HepG2 (cell line): ENCODE data around the gene CDRT4. TPM values are rescaled to one million over a fixed set of nuclear protein-coding genes. Genes with fewer than 3 reads are reported as not detected.

ENCODE experiments used
- ATAC-seq: fragments of 200-7000 bp; cut with Tn5 transposase; 3 replicates; pipeline ENCODE4 v1.9.1; 2020; ENCODE audit warnings: mild to moderate bottlenecking, moderate library complexity
- BruUV-seq: library from RNA; stranded (reverse); fragments of 400-500 nt; replicated peaks from 2 replicates; lab custom pipeline; 2021; lab: Mats Ljungman, UMichigan
- CTCF ChIA-PET: fragments of 300-600 bp; formaldehyde crosslinking; extraction: SDS; loops from one replicate; lab custom pipeline; 2021; ENCODE audit warnings: low total read pairs, inconsistent platforms, low intra/inter-chr PET ratio; lab: Yijun Ruan, JAX
- POLR2A ChIA-PET: fragments of 350-600 bp; sonication (Branson Sonifier 250); formaldehyde crosslinking; loops from one replicate; lab custom pipeline; 2020; ENCODE audit warnings: antibody characterized with exemption, inconsistent platforms; lab: Yijun Ruan, JAX
- DNase-seq: peaks from one replicate; pipeline ENCODE4 v3.0.0-alpha.2; 2015; ENCODE audit warnings: low spot score
- FAIRE-seq: peaks from 3 replicates; lab custom pipeline; 2011; peaks lifted over from hg19 to GRCh38; lab: Jason Lieb, UNC
- H2AFZ ChIP-seq: one replicate; pipeline ENCODE4 v1.6.1; 2011; ENCODE audit warnings: low read length, inconsistent platforms
- H3K27ac ChIP-seq: fragments of 300-600 bp; 3 replicates; pipeline ENCODE4 v1.8.0; 2011; ENCODE audit warnings: mixed run types, mild to moderate bottlenecking, mixed read lengths, low read length, inconsistent platforms; ENCODE audit not compliant: insufficient read depth; ENCODE audit errors: extremely low read length
- H3K27me3 ChIP-seq, 2 experiments: fragments of 200-600 bp in 1 of 2; 2 replicates in 1 of 2; 3 replicates in 1 of 2; pipeline versions ENCODE4 v1.6.0 to v1.8.0; 2011; ENCODE audit warnings: low read length in 2 of 2, mild to moderate bottlenecking in 2 of 2, moderate library complexity in 2 of 2, inconsistent platforms in 1 of 2; ENCODE audit not compliant: insufficient read depth in 2 of 2, control insufficient read depth in 1 of 2
- H3K36me3 ChIP-seq, 2 experiments: fragments of 200-600 bp in 1 of 2; replicated peaks in 1 of 2; 2 replicates in 1 of 2; 3 replicates in 1 of 2; pipeline versions ENCODE4 v1.5.1 to v1.8.0; 2011; ENCODE audit warnings: low read length in 2 of 2, inconsistent platforms in 1 of 2; ENCODE audit not compliant: insufficient read depth in 2 of 2, control insufficient read depth in 1 of 2
- H3K4me1 ChIP-seq: 2 replicates; pipeline ENCODE4 v1.5.1; 2012; ENCODE audit warnings: low read length, inconsistent platforms; ENCODE audit not compliant: insufficient read depth
- H3K4me2 ChIP-seq: 2 replicates; pipeline ENCODE4 v1.6.0; 2011; ENCODE audit warnings: low read depth, low read length, inconsistent platforms
- H3K4me3 ChIP-seq, 3 experiments: fragments of 200-600 bp in 1 of 3; sonication (generic), shearing (Covaris generic) in 1 of 3; replicated peaks in 1 of 3; 2 replicates each; pipeline ENCODE4 v1.5.1; 2011 to 2016; ENCODE audit warnings: low read length in 3 of 3, inconsistent platforms in 2 of 3, low read depth in 2 of 3, mild to moderate bottlenecking in 2 of 3, control low read depth in 1 of 3, mixed read lengths in 1 of 3; ENCODE audit not compliant: insufficient read depth in 1 of 3
- H3K79me2 ChIP-seq: one replicate; pipeline ENCODE4 v1.6.1; 2011; ENCODE audit warnings: low read length, inconsistent platforms; ENCODE audit not compliant: insufficient read depth
- H3K9ac ChIP-seq: 2 replicates; pipeline ENCODE4 v1.6.0; 2011; ENCODE audit warnings: mild to moderate bottlenecking, low read depth, low read length, inconsistent platforms; ENCODE audit not compliant: insufficient read depth
- H3K9me3 ChIP-seq: 2 replicates; pipeline ENCODE4 v1.5.1; 2012; ENCODE audit warnings: mild to moderate bottlenecking, low read length
- H4K20me1 ChIP-seq: 2 replicates; pipeline ENCODE4 v1.6.0; 2011; ENCODE audit warnings: inconsistent platforms, mild to moderate bottlenecking, low read length, moderate library complexity; ENCODE audit not compliant: insufficient read depth
- AGO1 ChIP-seq: fragments of 200-400 bp; formaldehyde crosslinking; IDR thresholded peaks from 2 replicates; pipeline ENCODE4 v1.6.1; 2017; ENCODE audit warnings: mild to moderate bottlenecking, low read depth, low read length, moderate library complexity; ENCODE audit not compliant: poor library complexity, severe bottlenecking
- CHCHD3 ChIP-seq: sonication (generic); formaldehyde crosslinking; IDR thresholded peaks from 2 replicates; pipeline ENCODE4 v1.8.0; 2022; ENCODE audit warnings: mild to moderate bottlenecking, missing genetic modification reagents, moderate library complexity
- GABPB1 ChIP-seq: IDR thresholded peaks from 2 replicates; pipeline ENCODE4 v1.6.1; 2016; ENCODE audit warnings: mild to moderate bottlenecking, missing genetic modification reagents, moderate library complexity, missing compliant biosample characterization
- HMG20B ChIP-seq: conservative IDR thresholded peaks from 2 replicates; pipeline ENCODE4 v1.6.1; 2016; ENCODE audit warnings: missing genetic modification reagents, missing compliant biosample characterization
- MBD4 ChIP-seq: IDR thresholded peaks from 2 replicates; pipeline ENCODE4 v1.6.1; 2012; ENCODE audit warnings: low read length, inconsistent platforms, borderline replicate concordance
- MXD4 ChIP-seq: IDR thresholded peaks from 2 replicates; pipeline ENCODE4 v1.6.1; 2016; ENCODE audit warnings: mild to moderate bottlenecking, missing biosample characterization, missing genetic modification reagents
- PHF21A ChIP-seq: sonication (generic); formaldehyde crosslinking; IDR thresholded peaks from 2 replicates; pipeline ENCODE4 v1.5.0; 2020; ENCODE audit warnings: mild to moderate bottlenecking, missing genetic modification reagents
- POLR2AphosphoS2 ChIP-seq: IDR thresholded peaks from 2 replicates; pipeline ENCODE4 v1.6.1; 2011; ENCODE audit warnings: low read depth, low read length, improper control_type of control experiment
- RELA ChIP-seq: sonication (generic); formaldehyde crosslinking; IDR thresholded peaks from 2 replicates; pipeline ENCODE4 v1.4.0; 2020; ENCODE audit warnings: missing genetic modification reagents
- SETDB1 ChIP-seq: sonication (generic); formaldehyde crosslinking; IDR thresholded peaks from 2 replicates; pipeline ENCODE4 v1.5.1; 2020; ENCODE audit warnings: missing genetic modification reagents, mild to moderate bottlenecking, borderline replicate concordance
- SMARCE1 ChIP-seq: fragments of 450-650 bp; IDR thresholded peaks from 2 replicates; pipeline ENCODE4 v1.6.1; 2017; ENCODE audit warnings: borderline replicate concordance
- SNAPC2 ChIP-seq: sonication (generic); formaldehyde crosslinking; IDR thresholded peaks from 2 replicates; pipeline ENCODE4 v1.8.1; 2022; ENCODE audit warnings: mild to moderate bottlenecking, missing genetic modification reagents
- STAG1 ChIP-seq: sonication (generic); formaldehyde crosslinking; IDR thresholded peaks from 2 replicates; pipeline ENCODE4 v1.4.0; 2020; ENCODE audit warnings: missing genetic modification reagents
- U2AF1 ChIP-seq: fragments of 200-400 bp; formaldehyde crosslinking; optimal IDR thresholded peaks from 2 replicates; pipeline ENCODE3; 2017; ENCODE audit warnings: mild to moderate bottlenecking, low read depth, low read length
- ZFP37 ChIP-seq: sonication (generic); formaldehyde crosslinking; IDR thresholded peaks from 2 replicates; pipeline ENCODE4 v1.4.0; 2020; ENCODE audit warnings: missing genetic modification reagents, borderline replicate concordance
- ZNF343 ChIP-seq: sonication (generic); formaldehyde crosslinking; IDR thresholded peaks from 2 replicates; pipeline ENCODE4 v1.4.0; 2020; ENCODE audit warnings: mild to moderate bottlenecking, missing genetic modification reagents
- ZNF350 ChIP-seq: sonication (generic); formaldehyde crosslinking; IDR thresholded peaks from 2 replicates; pipeline ENCODE4 v1.4.0; 2020; ENCODE audit warnings: mild to moderate bottlenecking, low read depth, missing genetic modification reagents, borderline replicate concordance
- ZNF503 ChIP-seq: sonication (generic); formaldehyde crosslinking; IDR thresholded peaks from 2 replicates; pipeline ENCODE4 v1.4.0; 2020; ENCODE audit warnings: missing genetic modification reagents
- ZNF672 ChIP-seq: sonication (generic); formaldehyde crosslinking; IDR thresholded peaks from 2 replicates; pipeline ENCODE4 v1.8.1; 2022; ENCODE audit warnings: missing genetic modification reagents
- ZNF703 ChIP-seq: sonication (generic); formaldehyde crosslinking; IDR thresholded peaks from 2 replicates; pipeline ENCODE4 v1.5.1; 2020; ENCODE audit warnings: missing genetic modification reagents, mild to moderate bottlenecking, moderate library complexity, borderline replicate concordance
- WGBS: methylation state at CpG from one replicate; pipeline ENCODE4 v1.1.6; 2017; ENCODE audit warnings: low lambda C conversion rate; 5-methylcytosine and 5-hydroxymethylcytosine counted together
- in situ Hi-C: cut with HindIII; loops from 2 replicates; pipeline ENCODE4 v1.10.0; 2017; ENCODE audit warnings: low pct_unique_long_range_greater_than_20kb; ENCODE audit not compliant: extremely low pct_ligation_motif_present
- intact Hi-C: fragments of 100-400 bp; cut with micrococcal nuclease; formaldehyde crosslinking; loops from one replicate; pipeline ENCODE4 v1.10.0; 2022; ENCODE audit not compliant: unreplicated experiment
- polyA plus RNA-seq, 8 experiments: library from polyadenylated mRNA; depleted of rRNA in 3 of 8; stranded (reverse) in 7 of 8; unstranded in 1 of 8; fragments of >200 nt; fragmentation: Illumina TruSeq in 4 of 8; extraction: Trizol in 4 of 8; gene quantifications; 2 replicates each; pipeline versions ENCODE4 v1.2.1 to v1.2.3, GENCODE V29; 2011 to 2016; ENCODE audit warnings: low read depth in 4 of 8, missing spikeins in 1 of 8, mixed read lengths in 1 of 8; ENCODE audit not compliant: insufficient read depth in 1 of 8
- total RNA-seq, 5 experiments: library from RNA; depleted of rRNA; stranded (reverse); fragments of >200 nt; fragmentation: Illumina TruSeq; extraction: Trizol; gene quantifications; 2 replicates each; pipeline ENCODE4 v1.2.3, GENCODE V29; 2016; ENCODE audit warnings: low read depth in 1 of 5

CDRT4 gene
- total and polyA plus RNA-seq, 2 of the 13 experiments (the other 11 are each of a cell fraction or from before 2014, with no cell fraction given): 5.8 to 12.1 TPM

- intact Hi-C loops (no loop called here), in situ Hi-C loops (no loop called here)
- FAIRE-seq (no peak), DNase-seq (no peak), ATAC-seq (no peak)
- Histone ChIP-seq H3K27me3 (no peaks in the 10 kb centered on the region), H3K27ac (no peak overlapping the region), H3K4me3 (no peak overlapping the region), H3K9ac (no peak overlapping the region), H3K79me2 (no peaks in the 10 kb centered on the region), H4K20me1 (peaks cover 2% of the 10 kb centered on the region; the same call in 1 of the 2 replicates), H3K4me2 (no peak overlapping the region), H3K36me3 (peaks cover 16 to 64% of the 10 kb centered on the region in 2 experiments), H3K9me3 (no peaks in the 10 kb centered on the region), H2AFZ (no peak overlapping the region), H3K4me1 (peaks cover 16% of the 10 kb centered on the region)
- TF ChIP-seq ZNF503 (CRISPR knock-in tag) (no peak), AGO1 (no peak), SETDB1 (CRISPR knock-in tag) (no peak), RELA (CRISPR knock-in tag) (no peak), GABPB1 (CRISPR knock-in tag) (no peak), SNAPC2 (CRISPR knock-in tag) (no peak), U2AF1 (no peak), SMARCE1 (no peak), ZFP37 (CRISPR knock-in tag) (no peak), MXD4 (CRISPR knock-in tag) (no peak), PHF21A (no peak), HMG20B (no peak), MBD4 (no peak), ZNF703 (no peak), ZNF343 (CRISPR knock-in tag) (no peak), ZNF672 (CRISPR knock-in tag) (no peak), ZNF350 (CRISPR knock-in tag) (no peak), POLR2AphosphoS2 (no peak), CHCHD3 (CRISPR knock-in tag) (no peak), STAG1 (CRISPR knock-in tag) (no peak)
- WGBS: 37% methylated on average over 2 of the region's 2 CpGs
- ChIA-PET CTCF (no interaction called here), POLR2A (no interaction called here)
- no TSS peak for BruUV-seq
Observed at GRCh38 chr17:15514469-15514868, 47.0 kb upstream of the CDRT4 start.
